MCF 10A (cell line): ENCODE measurements around the gene TRAPPC3. TPM values are rescaled to one million over a fixed set of nuclear protein-coding genes. Genes with fewer than 3 reads are reported as not detected.

Experiments used
- BruUV-seq: library from RNA; stranded (reverse); fragments of 400-500 nt; replicated peaks from 2 replicates; lab custom pipeline; 2021; lab: Mats Ljungman, UMichigan
- CTCF ChIA-PET: fragments of 300-600 bp; sonication (Branson Sonifier 250); formaldehyde crosslinking; extraction: SDS; loops from one replicate; lab custom pipeline; 2021; ENCODE audit warnings: antibody characterized with exemption, inconsistent platforms; lab: Yijun Ruan, JAX
- POLR2A ChIA-PET: fragments of 300-600, 350-650 bp; sonication (Branson Sonifier 250); formaldehyde crosslinking; extraction: SDS; loops from one replicate; lab custom pipeline; 2020; ENCODE audit warnings: antibody characterized with exemption, inconsistent platforms; lab: Yijun Ruan, JAX
- DNase-seq: peaks from one replicate; pipeline ENCODE4 v3.0.0-alpha.2; 2018; ENCODE audit not compliant: unreplicated experiment
- H3K27ac Mint-ChIP-seq: one replicate; pipeline ENCODE4 v1.8.0; 2022; ENCODE audit warnings: mild to moderate bottlenecking, low read depth, mixed read lengths; ENCODE audit not compliant: unreplicated experiment
- H3K27me3 Mint-ChIP-seq: one replicate; pipeline ENCODE4 v1.8.0; 2022; ENCODE audit warnings: mixed read lengths; ENCODE audit not compliant: insufficient read depth, unreplicated experiment
- H3K36me3 Mint-ChIP-seq: one replicate; pipeline ENCODE4 v1.8.0; 2022; ENCODE audit warnings: mild to moderate bottlenecking, moderate library complexity, mixed read lengths; ENCODE audit not compliant: insufficient read depth, unreplicated experiment
- H3K4me1 Mint-ChIP-seq: one replicate; pipeline ENCODE4 v1.8.0; 2022; ENCODE audit warnings: mixed read lengths; ENCODE audit not compliant: insufficient read depth, unreplicated experiment
- H3K4me3 Mint-ChIP-seq: one replicate; pipeline ENCODE4 v1.8.0; 2022; ENCODE audit warnings: mild to moderate bottlenecking, moderate library complexity, mixed read lengths; ENCODE audit not compliant: unreplicated experiment
- H3K9me3 Mint-ChIP-seq: one replicate; pipeline ENCODE4 v1.8.0; 2022; ENCODE audit warnings: mixed read lengths; ENCODE audit not compliant: unreplicated experiment
- CTCF ChIP-seq: fragments of 200-600 bp; IDR thresholded peaks from one replicate; pipeline ENCODE4 v1.8.0; 2022; ENCODE audit warnings: antibody characterized with exemption, mild to moderate bottlenecking; ENCODE audit not compliant: unreplicated experiment
- intact Hi-C: fragments of 100-400 bp; cut with micrococcal nuclease; formaldehyde crosslinking; loops from 2 replicates; pipeline ENCODE4 v1.14.1; 2022
- total RNA-seq: library from RNA; stranded (reverse); gene quantifications from 2 replicates; pipeline ENCODE4 v1.2.3, GENCODE V29; 2022

TRAPPC3 gene
- total RNA-seq, 1 experiment from 2014 or later, result 72.8 TPM

DNA sequence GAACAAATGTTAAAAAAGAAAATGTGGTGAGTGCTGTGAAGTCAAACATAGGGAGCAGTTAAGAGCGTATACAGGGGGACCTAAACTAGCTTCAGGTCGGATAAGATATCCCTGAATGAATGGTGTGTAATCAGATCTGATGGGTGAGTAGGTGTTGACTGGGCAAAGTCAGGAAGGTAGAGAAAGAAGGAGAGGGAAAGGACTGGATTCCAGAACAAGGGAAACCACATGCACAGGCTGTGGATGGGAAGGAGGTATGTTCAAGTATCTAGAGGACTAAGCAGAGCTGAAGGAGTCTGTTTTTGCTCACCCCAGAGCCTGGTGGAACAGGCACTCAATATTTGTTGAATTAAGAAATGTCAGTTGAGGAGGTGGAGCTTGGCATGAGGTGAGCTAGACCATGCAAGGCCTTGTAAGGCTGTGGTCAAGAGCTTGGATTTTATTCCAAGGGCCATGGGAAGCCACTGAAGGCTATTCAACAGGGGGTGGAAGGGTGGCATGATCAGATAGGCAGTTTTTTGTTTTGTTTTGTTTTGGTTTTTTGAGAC, 34.1 kb upstream of the TRAPPC3 start:
- POLR2A ChIA-PET, result interaction anchor here (0.7 to 1.3 kb wide), 4 partner anchors 13 to 108 kb away, joined by 3 to 5 read pairs (median 3); partner anchors contain the start of gene THRAP3

DNA sequence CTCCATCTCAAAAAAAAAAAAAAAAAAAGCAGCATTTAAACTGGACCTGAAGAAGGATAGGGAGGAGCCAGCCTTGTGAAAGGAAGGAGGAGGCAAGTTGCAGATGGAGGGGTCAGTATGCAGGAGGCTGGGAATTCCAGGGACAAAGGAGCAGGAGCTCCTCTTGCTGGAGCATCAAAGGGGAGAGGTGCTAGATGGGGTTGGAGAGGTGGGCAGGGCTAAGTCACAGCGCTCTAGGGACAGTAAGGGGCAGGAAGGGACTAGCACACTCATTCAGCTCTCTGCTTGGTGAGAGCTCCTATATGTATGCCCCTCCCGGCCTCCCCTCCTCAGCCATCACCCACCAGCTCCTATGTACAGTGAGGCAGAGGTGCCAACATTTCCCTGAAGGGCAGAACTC, 33.4 kb upstream of the TRAPPC3 start:
- H3K27me3 Mint-ChIP-seq, result no peaks in the 10 kb centered on the region
- peak overlapping the region; percentile 69 for H3K27ac Mint-ChIP-seq

More for the DNA sequence above, 34.1 kb upstream of the TRAPPC3 start:
- CTCF ChIA-PET, result interaction anchor here (0.6 to 10.2 kb wide), 10 partner anchors 10 to 124 kb away, joined by 3 to 194 read pairs (median 4); partner anchors contain the start of gene TRAPPC3
- no peak for DNase-seq
- Mint-ChIP-seq H3K36me3 (peaks cover 40% of the 10 kb centered on the region), H3K9me3 (no peaks in the 10 kb centered on the region), H3K4me1 (peaks cover 20% of the 10 kb centered on the region), H3K27ac (peak overlapping the region; percentile 69), H3K27me3 (no peaks in the 10 kb centered on the region), H3K4me3 (no peak overlapping the region)
- no TSS peak for BruUV-seq
- TF ChIP-seq CTCF, result no peak
- intact Hi-C loops, result no loop called here

DNA sequence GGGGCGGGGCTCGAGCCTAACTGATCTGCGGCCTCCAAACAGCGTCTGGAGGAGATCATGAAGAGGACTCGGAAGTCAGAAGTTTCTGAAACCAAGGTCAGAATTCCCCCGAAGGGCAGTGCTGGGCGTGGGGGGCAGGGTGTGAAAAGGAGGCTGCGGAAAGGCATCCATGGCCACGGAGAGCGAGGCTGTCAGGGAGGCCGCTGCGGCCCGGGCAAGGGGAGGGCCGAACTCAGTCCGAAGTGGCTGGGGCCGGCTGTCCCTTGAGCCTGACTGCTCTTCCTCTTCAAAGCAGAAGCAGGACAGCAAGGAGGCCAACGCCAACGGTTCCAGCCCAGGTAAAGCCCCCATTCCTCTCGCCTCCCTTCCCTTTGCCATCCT, 29.9 kb upstream of the TRAPPC3 start:
- peaks cover 48% of the 10 kb centered on the region for H3K36me3 Mint-ChIP-seq
- no TSS peak for BruUV-seq
- H3K27ac Mint-ChIP-seq, result no peak overlapping the region
- H3K9me3 Mint-ChIP-seq, result no peaks in the 10 kb centered on the region
- no peak for TF ChIP-seq CTCF
- intact Hi-C loops, result no loop called here
- peaks cover 9% of the 10 kb centered on the region for H3K4me1 Mint-ChIP-seq
- POLR2A ChIA-PET, result interaction anchor here (0.7 kb wide), 1 partner anchor 68 kb away, joined by 3 read pairs; no protein-coding TSS in a partner anchor
- H3K27me3 Mint-ChIP-seq, result no peaks in the 10 kb centered on the region
- CTCF ChIA-PET, result interaction anchor here (1.2 kb wide), 1 partner anchor 30 kb away, joined by 5 read pairs; the partner anchor contains the start of gene TRAPPC3
- DNase-seq, result no peak
- H3K4me3 Mint-ChIP-seq, result no peak overlapping the region

More for the DNA sequence above, 33.4 kb upstream of the TRAPPC3 start:
- ChIA-PET CTCF (interaction anchor here (0.5 to 10.2 kb wide), 9 partner anchors 10 to 128 kb away, joined by 3 to 194 read pairs (median 3); partner anchors contain the start of gene TRAPPC3), POLR2A (interaction anchor here (0.7 to 1.3 kb wide), 3 partner anchors 13 to 109 kb away, joined by 3 to 5 read pairs (median 3); no protein-coding TSS in a partner anchor)
- Mint-ChIP-seq H3K9me3 (no peaks in the 10 kb centered on the region), H3K36me3 (peaks cover 40% of the 10 kb centered on the region), H3K4me1 (peaks cover 14% of the 10 kb centered on the region), H3K4me3 (no peak overlapping the region)
- no TSS peak for BruUV-seq
- TF ChIP-seq CTCF, result no peak
- no peak for DNase-seq
- intact Hi-C loops, result no loop called here

GRCh38 chr1:36178471-36179219, 29.4 kb upstream of the TRAPPC3 start:
- no peaks in the 10 kb centered on the region for H3K27me3 Mint-ChIP-seq
- peaks cover 9% of the 10 kb centered on the region for H3K4me1 Mint-ChIP-seq
- CTCF ChIA-PET, result no interaction called here

More at GRCh38 chr1:36178471-36179219, 29.4 kb upstream of the TRAPPC3 start:
- no TSS peak for BruUV-seq
- peaks cover 53% of the 10 kb centered on the region for H3K36me3 Mint-ChIP-seq
- POLR2A ChIA-PET, result no interaction called here
- no peaks in the 10 kb centered on the region for H3K9me3 Mint-ChIP-seq
- no peak for DNase-seq
- no peak for TF ChIP-seq CTCF
- no peak overlapping the region for H3K27ac Mint-ChIP-seq
- H3K4me3 Mint-ChIP-seq, result no peak overlapping the region
- intact Hi-C loops, result no loop called here
